HepG2 (cell line): ENCODE measurements around the gene PDLIM4. TPM values are rescaled to one million over a fixed set of nuclear protein-coding genes. Genes with fewer than 3 reads are reported as not detected.

Experiments used
- ATAC-seq: fragments of 200-7000 bp; cut with Tn5 transposase; 3 replicates; pipeline ENCODE4 v1.9.1; 2020; ENCODE audit warnings: mild to moderate bottlenecking, moderate library complexity
- BruUV-seq: library from RNA; stranded (reverse); fragments of 400-500 nt; replicated peaks from 2 replicates; lab custom pipeline; 2021; lab: Mats Ljungman, UMichigan
- CTCF ChIA-PET: fragments of 300-600 bp; formaldehyde crosslinking; extraction: SDS; loops from one replicate; lab custom pipeline; 2021; ENCODE audit warnings: low total read pairs, inconsistent platforms, low intra/inter-chr PET ratio; lab: Yijun Ruan, JAX
- POLR2A ChIA-PET: fragments of 350-600 bp; sonication (Branson Sonifier 250); formaldehyde crosslinking; loops from one replicate; lab custom pipeline; 2020; ENCODE audit warnings: antibody characterized with exemption, inconsistent platforms; lab: Yijun Ruan, JAX
- DNase-seq: peaks from one replicate; pipeline ENCODE4 v3.0.0-alpha.2; 2015; ENCODE audit warnings: low spot score
- FAIRE-seq: peaks from 3 replicates; lab custom pipeline; 2011; peaks lifted over from hg19 to GRCh38; lab: Jason Lieb, UNC
- H2AFZ ChIP-seq: one replicate; pipeline ENCODE4 v1.6.1; 2011; ENCODE audit warnings: low read length, inconsistent platforms
- H3K27ac ChIP-seq: fragments of 300-600 bp; 3 replicates; pipeline ENCODE4 v1.8.0; 2011; ENCODE audit warnings: mixed run types, mild to moderate bottlenecking, mixed read lengths, low read length, inconsistent platforms; ENCODE audit not compliant: insufficient read depth; ENCODE audit errors: extremely low read length
- H3K27me3 ChIP-seq, 2 experiments: fragments of 200-600 bp in 1 of 2; 2 replicates in 1 of 2; 3 replicates in 1 of 2; pipeline versions ENCODE4 v1.6.0 to v1.8.0; 2011; ENCODE audit warnings: low read length in 2 of 2, mild to moderate bottlenecking in 2 of 2, moderate library complexity in 2 of 2, inconsistent platforms in 1 of 2; ENCODE audit not compliant: insufficient read depth in 2 of 2, control insufficient read depth in 1 of 2
- H3K36me3 ChIP-seq, 2 experiments: fragments of 200-600 bp in 1 of 2; replicated peaks in 1 of 2; 2 replicates in 1 of 2; 3 replicates in 1 of 2; pipeline versions ENCODE4 v1.5.1 to v1.8.0; 2011; ENCODE audit warnings: low read length in 2 of 2, inconsistent platforms in 1 of 2; ENCODE audit not compliant: insufficient read depth in 2 of 2, control insufficient read depth in 1 of 2
- H3K4me1 ChIP-seq: 2 replicates; pipeline ENCODE4 v1.5.1; 2012; ENCODE audit warnings: low read length, inconsistent platforms; ENCODE audit not compliant: insufficient read depth
- H3K4me2 ChIP-seq: 2 replicates; pipeline ENCODE4 v1.6.0; 2011; ENCODE audit warnings: low read depth, low read length, inconsistent platforms
- H3K4me3 ChIP-seq, 3 experiments: fragments of 200-600 bp in 1 of 3; sonication (generic), shearing (Covaris generic) in 1 of 3; replicated peaks in 1 of 3; 2 replicates each; pipeline ENCODE4 v1.5.1; 2011 to 2016; ENCODE audit warnings: low read length in 3 of 3, inconsistent platforms in 2 of 3, low read depth in 2 of 3, mild to moderate bottlenecking in 2 of 3, control low read depth in 1 of 3, mixed read lengths in 1 of 3; ENCODE audit not compliant: insufficient read depth in 1 of 3
- H3K79me2 ChIP-seq: one replicate; pipeline ENCODE4 v1.6.1; 2011; ENCODE audit warnings: low read length, inconsistent platforms; ENCODE audit not compliant: insufficient read depth
- H3K9ac ChIP-seq: 2 replicates; pipeline ENCODE4 v1.6.0; 2011; ENCODE audit warnings: mild to moderate bottlenecking, low read depth, low read length, inconsistent platforms; ENCODE audit not compliant: insufficient read depth
- H3K9me3 ChIP-seq: 2 replicates; pipeline ENCODE4 v1.5.1; 2012; ENCODE audit warnings: mild to moderate bottlenecking, low read length
- H4K20me1 ChIP-seq: 2 replicates; pipeline ENCODE4 v1.6.0; 2011; ENCODE audit warnings: inconsistent platforms, mild to moderate bottlenecking, low read length, moderate library complexity; ENCODE audit not compliant: insufficient read depth
- GABPB1 ChIP-seq: IDR thresholded peaks from 2 replicates; pipeline ENCODE4 v1.6.1; 2016; ENCODE audit warnings: mild to moderate bottlenecking, missing genetic modification reagents, moderate library complexity, missing compliant biosample characterization
- GATAD2A ChIP-seq: IDR thresholded peaks from 2 replicates; pipeline ENCODE4 v1.6.1; 2016
- NCOA1 ChIP-seq: sonication (generic); formaldehyde crosslinking; IDR thresholded peaks from 2 replicates; pipeline ENCODE4 v1.9.0; 2021; ENCODE audit warnings: missing genetic modification reagents
- NFKBIZ ChIP-seq: IDR thresholded peaks from 2 replicates; pipeline ENCODE4 v1.6.1; 2018; ENCODE audit warnings: missing genetic modification reagents, missing compliant biosample characterization
- RFX5 ChIP-seq: IDR thresholded peaks from 2 replicates; pipeline ENCODE4 v1.6.1; 2011; ENCODE audit warnings: low read depth, low read length, improper control_type of control experiment
- SALL2 ChIP-seq: sonication (generic); formaldehyde crosslinking; IDR thresholded peaks from 2 replicates; pipeline ENCODE4 v1.8.1; 2023; ENCODE audit warnings: mild to moderate bottlenecking, missing genetic modification reagents, inconsistent platforms
- ZNF652 ChIP-seq: IDR thresholded peaks from 2 replicates; pipeline ENCODE4 v1.6.1; 2016; ENCODE audit warnings: low read depth, borderline replicate concordance
- ZNF770 ChIP-seq: sonication (generic); formaldehyde crosslinking; IDR thresholded peaks from 2 replicates; pipeline ENCODE4 v1.5.0; 2020; ENCODE audit warnings: mild to moderate bottlenecking, missing genetic modification reagents
- WGBS: methylation state at CpG from one replicate; pipeline ENCODE4 v1.1.6; 2017; ENCODE audit warnings: low lambda C conversion rate; 5-methylcytosine and 5-hydroxymethylcytosine counted together
- in situ Hi-C: cut with HindIII; loops from 2 replicates; pipeline ENCODE4 v1.10.0; 2017; ENCODE audit warnings: low pct_unique_long_range_greater_than_20kb; ENCODE audit not compliant: extremely low pct_ligation_motif_present
- intact Hi-C: fragments of 100-400 bp; cut with micrococcal nuclease; formaldehyde crosslinking; loops from one replicate; pipeline ENCODE4 v1.10.0; 2022; ENCODE audit not compliant: unreplicated experiment
- polyA plus RNA-seq, 8 experiments: library from polyadenylated mRNA; depleted of rRNA in 3 of 8; stranded (reverse) in 7 of 8; unstranded in 1 of 8; fragments of >200 nt; fragmentation: Illumina TruSeq in 4 of 8; extraction: Trizol in 4 of 8; gene quantifications; 2 replicates each; pipeline versions ENCODE4 v1.2.1 to v1.2.3, GENCODE V29; 2011 to 2016; ENCODE audit warnings: low read depth in 4 of 8, missing spikeins in 1 of 8, mixed read lengths in 1 of 8; ENCODE audit not compliant: insufficient read depth in 1 of 8
- total RNA-seq, 5 experiments: library from RNA; depleted of rRNA; stranded (reverse); fragments of >200 nt; fragmentation: Illumina TruSeq; extraction: Trizol; gene quantifications; 2 replicates each; pipeline ENCODE4 v1.2.3, GENCODE V29; 2016; ENCODE audit warnings: low read depth in 1 of 5

Gene PDLIM4
- total and polyA plus RNA-seq, 2 of the 13 experiments (the other 11 are each of a cell fraction or from before 2014, with no cell fraction given) = 1.1 to 2.3 TPM

GRCh38 chr5:132210944-132211343, 46.6 kb upstream of the PDLIM4 start (continued):
- no peak for TF ChIP-seq ZNF770 (CRISPR knock-in tag)

- TF ChIP-seq GABPB1 = no peak
- TF ChIP-seq ZNF652 = no peak
- TF ChIP-seq SALL2 (CRISPR knock-in tag) = no peak
- TF ChIP-seq RFX5 = no peak
- no peak for TF ChIP-seq NFKBIZ (CRISPR knock-in tag)
- no peak for TF ChIP-seq NCOA1 (CRISPR knock-in tag)
- no peak for TF ChIP-seq GATAD2A (CRISPR knock-in tag)
- H3K79me2 ChIP-seq = no peaks in the 10 kb centered on the region
- no peak overlapping the region for H3K4me2 ChIP-seq
- ChIA-PET POLR2A (interaction anchor here (1.2 kb wide), 1 partner anchor 82 kb away, joined by 3 read pairs; the partner anchor contains the start of gene SLC22A4), CTCF (no interaction called here)
- no peaks in the 10 kb centered on the region for H3K27me3 ChIP-seq
- no peak overlapping the region for H3K4me3 ChIP-seq
- ATAC-seq (no peak), DNase-seq (no peak), FAIRE-seq (no peak)
- in situ Hi-C loops = no loop called here
- WGBS = 73% methylated on average over 1 of the region's 1 CpG
- no peak overlapping the region for H2AFZ ChIP-seq
- no peak overlapping the region for H3K9ac ChIP-seq
- intact Hi-C loops = no loop called here
- no peaks in the 10 kb centered on the region for H4K20me1 ChIP-seq
- no peaks in the 10 kb centered on the region for H3K9me3 ChIP-seq
- H3K36me3 ChIP-seq = peaks cover 17 to 70% of the 10 kb centered on the region in 2 experiments
- H3K27ac ChIP-seq = no peak overlapping the region
- H3K4me1 ChIP-seq = no peaks in the 10 kb centered on the region
- BruUV-seq = no TSS peak
Observed at GRCh38 chr5:132211787-132212186, 45.7 kb upstream of the PDLIM4 start.
